Retina (tissue), 1 donor: ENCODE results near the gene INKA1.

Experiments used
- DNase-seq: peaks from one replicate; pipeline ENCODE4 v3.0.0-alpha.2; 2016

The INKA1 gene

DNA sequence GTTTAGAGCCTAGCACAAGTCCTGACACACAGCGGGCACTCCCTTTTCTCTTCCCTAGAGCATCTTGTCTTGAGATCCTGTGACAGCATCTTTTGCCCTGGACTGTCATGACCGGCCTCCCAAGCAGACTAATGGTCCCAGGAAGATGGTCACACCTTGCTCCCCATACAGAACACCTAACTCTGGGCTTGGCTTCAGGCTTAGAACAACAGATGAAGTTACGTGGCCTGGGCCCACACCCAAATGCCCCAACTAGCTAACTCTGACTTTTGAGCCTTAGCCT, 15.9 kb upstream of the INKA1 start:
- DNase-seq: no peak

DNA sequence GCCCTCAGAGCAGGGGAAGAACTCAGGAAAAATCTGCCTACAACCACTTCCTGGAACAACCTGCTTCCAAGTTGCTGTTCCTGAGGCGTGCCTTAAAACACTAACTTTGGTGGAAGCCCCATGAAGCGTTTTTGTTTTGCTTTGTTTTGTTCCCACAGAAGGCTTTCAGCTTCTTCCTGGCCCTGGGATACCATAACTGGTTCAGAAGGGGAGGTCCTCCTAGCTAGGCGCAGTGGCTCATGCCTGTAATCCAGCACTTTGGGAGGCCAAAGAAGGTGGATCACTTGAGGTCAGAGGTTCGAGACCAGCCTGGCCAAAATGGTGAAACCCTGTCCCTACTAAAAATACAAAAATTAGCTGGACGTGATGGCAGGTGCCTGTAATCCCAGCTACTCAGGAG, 15.5 kb upstream of the INKA1 start:
- no peak for DNase-seq

- no peak for DNase-seq
Measured at GRCh38 chr3:49788056-49788455, 15.0 kb upstream of the INKA1 start.

GRCh38 chr3:49790626-49791411, 12.2 kb upstream of the INKA1 start:
- DNase-seq: no peak

- DNase-seq: no peak
Measured at GRCh38 chr3:49791571-49791970, 11.5 kb upstream of the INKA1 start.

- no peak for DNase-seq
Measured at GRCh38 chr3:49792371-49793150, 10.5 kb upstream of the INKA1 start.

GRCh38 chr3:49793486-49794085, 9.5 kb upstream of the INKA1 start:
- no peak for DNase-seq

DNA sequence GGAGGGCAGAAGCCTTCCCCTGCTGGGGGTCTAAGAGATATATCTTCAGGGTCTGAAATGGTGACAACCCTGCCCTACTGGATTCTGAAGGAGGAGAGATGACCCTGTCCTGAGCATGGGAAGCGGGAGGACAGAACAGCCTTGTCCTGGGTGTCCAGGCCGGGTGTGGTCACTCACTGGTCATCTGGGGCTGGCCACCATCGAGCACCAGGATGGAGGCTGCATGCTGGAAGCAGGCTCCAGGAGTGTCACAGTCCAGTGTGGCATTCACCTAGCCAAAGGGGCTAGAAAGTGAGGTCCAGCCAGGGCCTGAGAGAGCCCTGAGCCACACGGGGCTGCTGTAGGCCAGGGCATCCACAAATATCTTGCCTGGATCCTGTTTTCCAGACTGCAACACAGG, 8.6 kb upstream of the INKA1 start:
- DNase-seq: no peak

DNA sequence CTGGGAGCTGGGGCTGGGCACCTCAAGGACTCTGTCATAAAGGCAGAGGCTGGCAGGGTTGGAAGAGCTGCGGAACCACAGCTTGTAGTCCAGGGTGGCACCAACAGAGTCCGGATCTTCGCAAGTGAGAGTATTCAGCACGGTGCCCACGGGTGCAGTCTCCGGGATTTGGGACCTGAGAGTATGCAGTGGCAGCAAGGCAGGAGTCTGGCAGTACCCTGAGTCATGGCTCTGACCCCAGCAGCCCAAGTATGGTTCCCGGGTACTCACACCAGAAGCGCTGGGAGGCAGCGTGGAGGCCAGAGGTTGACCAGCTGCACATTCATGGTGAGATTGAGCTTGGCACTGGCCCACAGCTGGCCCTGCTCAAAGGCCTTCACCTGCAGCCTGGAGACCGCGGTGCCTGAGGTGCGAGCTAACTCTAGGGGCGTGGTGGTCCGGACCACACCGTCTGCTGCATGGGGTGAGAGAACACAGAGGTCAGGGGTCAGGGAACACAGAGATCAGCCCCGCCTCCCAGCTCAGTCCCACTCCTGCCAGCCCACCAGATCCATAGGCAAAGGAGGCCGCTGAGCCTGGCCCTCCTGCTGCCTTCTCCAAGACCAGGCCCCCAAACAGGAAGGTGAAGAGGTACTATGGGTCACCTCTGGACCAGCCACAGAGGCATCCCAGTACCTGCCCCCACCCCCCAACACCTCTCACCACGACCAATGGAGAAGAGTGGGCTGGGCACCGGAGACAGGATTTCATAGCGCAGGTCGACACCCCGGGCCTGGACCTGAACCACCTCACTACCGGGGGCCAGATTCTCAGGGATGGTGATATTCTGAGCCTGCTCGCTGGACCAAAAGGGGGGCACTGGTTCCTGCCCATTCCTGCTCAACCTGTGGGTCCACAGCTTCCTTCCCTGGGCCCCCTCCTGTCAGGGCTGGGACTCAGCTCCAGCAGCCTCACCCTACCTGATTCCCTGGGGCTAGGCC, 7.8 kb upstream of the INKA1 start:
- no peak for DNase-seq

- DNase-seq: no peak
Measured at GRCh38 chr3:49799105-49799504, 4.0 kb upstream of the INKA1 start.

DNA sequence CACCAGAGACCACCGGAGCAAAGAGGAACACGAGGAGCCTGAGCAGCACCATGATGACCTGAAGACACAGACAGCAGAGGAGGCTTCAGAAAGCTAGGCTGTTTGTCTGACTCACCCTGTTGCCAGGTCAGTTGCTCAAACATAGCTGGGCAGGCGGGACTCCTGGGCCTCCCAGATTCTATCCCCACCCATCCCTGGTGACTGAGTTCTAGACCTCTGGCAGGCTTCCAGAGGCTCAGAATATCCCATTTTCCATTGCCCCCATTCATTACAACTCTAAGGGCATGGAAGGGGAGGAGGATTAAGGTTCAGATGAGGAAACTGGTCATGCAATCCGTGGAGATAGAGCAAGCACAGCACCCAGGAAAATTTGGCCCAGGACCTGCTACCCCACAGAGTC, 3.3 kb upstream of the INKA1 start, which contains the start of gene CDHR4:
Gene CDHR4, minus strand, starts transcription at position 113 of the 400 bp plus-strand sequence. Its CDS starts 61 bp downstream, at position 52.
- DNase-seq: no peak

DNA sequence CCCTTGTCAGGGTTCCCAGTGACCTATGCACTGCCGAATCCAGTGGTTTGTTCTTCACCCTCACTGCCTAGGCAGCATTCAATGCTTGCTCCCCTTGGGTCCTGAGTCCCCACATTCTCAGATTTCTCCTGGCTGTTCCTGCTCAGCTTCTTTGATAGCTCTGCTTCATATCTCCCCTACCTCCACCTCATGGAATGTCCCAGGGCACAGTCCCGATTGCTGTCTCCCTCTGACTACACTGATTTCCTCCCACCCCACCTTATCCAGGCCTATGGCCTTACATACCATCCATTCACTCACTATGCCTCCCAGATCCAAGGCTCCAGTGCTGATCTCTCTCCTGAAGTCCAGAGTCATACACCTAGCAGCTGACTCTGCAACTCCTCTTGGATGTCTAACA, 1.9 kb upstream of the INKA1 start:
- DNase-seq: no peak

- DNase-seq: peak; percentile 56
Measured at GRCh38 chr3:49803465-49804140, 542 bp downstream of the INKA1 start.

- peak; percentile 11 for DNase-seq
Measured at GRCh38 chr3:49804141-49805041, 1.3 kb downstream of the INKA1 start.

DNA sequence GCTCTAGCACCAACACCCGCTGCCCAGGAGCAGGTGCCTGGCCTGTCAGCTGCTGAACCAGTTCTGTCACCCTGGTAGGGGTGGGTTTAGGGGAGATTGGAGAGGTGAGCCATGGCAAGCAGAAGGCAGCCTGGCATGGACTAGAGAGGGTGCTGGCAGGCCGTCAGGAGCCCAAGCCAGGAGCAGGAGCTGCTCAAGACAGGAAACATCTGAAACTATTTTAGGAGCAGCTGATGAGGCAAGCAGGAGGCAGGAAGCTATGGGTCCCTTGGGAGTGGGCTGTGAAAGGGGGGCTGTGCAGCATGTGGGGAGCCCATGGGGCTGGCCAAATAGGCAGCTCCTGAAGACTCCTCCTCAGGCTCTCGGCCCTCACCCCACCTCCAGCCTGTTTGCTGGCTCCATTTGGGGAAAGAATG, 2.3 kb downstream of the INKA1 start:
- DNase-seq: peak; percentile 12

GRCh38 chr3:49805897-49806701, 3.0 kb downstream of the INKA1 start:
- peak; percentile 31 for DNase-seq

- DNase-seq: no peak
Measured at GRCh38 chr3:49806850-49807249, 3.8 kb downstream of the INKA1 start.

DNA sequence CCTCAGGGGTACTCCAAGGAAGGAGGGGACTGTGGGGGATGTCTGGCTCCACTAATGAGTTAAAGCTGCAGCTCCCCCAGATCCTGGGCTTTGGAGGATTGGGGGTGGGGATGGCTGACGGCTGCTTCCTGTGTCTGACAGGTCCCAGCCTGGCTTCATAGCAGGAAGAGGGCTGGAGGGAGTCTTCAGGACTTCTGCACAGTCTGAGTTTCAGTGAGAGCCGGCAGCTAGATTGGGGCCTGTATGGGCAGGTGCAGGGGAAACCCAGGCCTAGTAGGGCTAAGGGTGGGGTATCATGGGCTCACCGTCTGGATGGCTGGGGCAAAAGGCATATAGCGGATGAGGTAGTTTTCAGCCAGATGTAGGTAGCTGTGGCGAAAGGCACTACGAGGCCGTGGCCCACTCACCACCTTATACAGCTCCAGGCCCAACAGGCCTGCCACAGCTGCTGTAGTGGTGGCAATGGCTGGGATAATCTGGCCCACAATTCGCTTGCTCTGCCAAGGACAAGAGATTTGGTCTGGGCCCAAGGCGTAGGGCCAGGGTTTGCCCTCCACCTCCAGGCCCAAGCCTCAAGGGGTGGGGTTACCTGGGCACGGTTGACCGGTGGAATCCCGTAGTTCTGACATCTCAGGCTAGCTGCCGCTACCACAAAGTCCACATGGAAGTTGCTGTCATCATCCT, 4.5 kb downstream of the INKA1 start:
- DNase-seq: no peak

- DNase-seq: no peak
Measured at GRCh38 chr3:49812916-49813496, 9.9 kb downstream of the INKA1 start.
